GM12891 (cell line): ENCODE data around the gene FLT1.

Experiments used
- PAX5 ChIP-seq: IDR thresholded peaks from 2 replicates; pipeline ENCODE4 v1.6.1; 2011; ENCODE audit warnings: low read length, moderate library complexity, mild to moderate bottlenecking; ENCODE audit not compliant: insufficient read depth, severe bottlenecking
- POLR2A ChIP-seq: IDR thresholded peaks from 2 replicates; pipeline ENCODE4 v1.6.1; 2011; ENCODE audit warnings: low read depth, low read length, control low read depth
- POLR2AphosphoS5 ChIP-seq: IDR thresholded peaks from 2 replicates; pipeline ENCODE4 v1.6.1; 2011; ENCODE audit warnings: low read depth, low read length, control low read depth
- POU2F2 ChIP-seq: IDR thresholded peaks from 2 replicates; pipeline ENCODE4 v1.6.1; 2011; ENCODE audit warnings: low read depth, mild to moderate bottlenecking, control low read depth, low read length, moderate library complexity
- SPI1 ChIP-seq: IDR thresholded peaks from 2 replicates; pipeline ENCODE4 v1.6.1; 2011; ENCODE audit warnings: low read depth, low read length, control low read depth
- TAF1 ChIP-seq: IDR thresholded peaks from 2 replicates; pipeline ENCODE4 v1.6.1; 2011; ENCODE audit warnings: low read depth, low read length, control low read depth

DNA sequence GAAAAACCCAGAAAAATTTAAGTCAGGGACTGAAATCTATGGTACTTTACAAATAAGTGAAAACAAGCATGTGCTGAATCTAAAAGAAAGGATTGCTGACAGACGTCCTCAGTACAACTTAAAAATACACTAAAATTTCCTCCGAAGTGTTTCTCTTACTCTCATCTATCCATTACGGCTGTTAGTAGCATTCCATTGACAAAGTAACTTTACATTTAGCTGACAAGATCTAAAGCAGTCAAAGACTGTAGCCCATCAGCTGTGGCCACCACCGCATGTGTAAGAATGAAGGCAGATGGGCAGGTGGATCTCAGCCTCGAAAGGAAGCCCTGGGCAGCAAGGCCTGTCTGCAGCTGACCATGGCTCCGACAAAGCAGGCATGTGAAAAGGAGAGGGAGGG, 59.0 kb downstream of the FLT1 start:
- no peak for TF ChIP-seq SPI1
- TF ChIP-seq POLR2AphosphoS5: no peak
- no peak for TF ChIP-seq POLR2A
- TF ChIP-seq TAF1: no peak
- TF ChIP-seq PAX5: no peak
- TF ChIP-seq POU2F2: no peak
